ENCODE data around the gene LDAH.

GRCh38 chr2:20745924-20746555 is 76.9 kb downstream of the LDAH start:
- TF ChIP-seq EZH2 (IDR thresholded peaks at IDR 0.05; ENCODE audit: borderline replicate concordance, low read depth, low read length, severe bottlenecking), result no peak
- TF ChIP-seq CTCF (IDR thresholded peaks at IDR 0.05; ENCODE audit: borderline replicate concordance, extremely low read depth, low read length, poor library complexity, severe bottlenecking), result no peak

Measured in DND-41 (cell line).